Activated CD8-positive, alpha-beta T cell treated with anti-CD3 and anti-CD28 coated beads for 36 hours (primary cell): Measurements from ENCODE around the gene RNF4. TPM values are rescaled to one million over a fixed set of nuclear protein-coding genes. Genes with fewer than 3 reads are reported as not detected.

Experiments used
- ATAC-seq: fragments of 200-7000 bp; cut with Tn5 transposase; one replicate; pipeline ENCODE4 v1.10.0; 2021; ENCODE audit warnings: mild to moderate bottlenecking, moderate library complexity
- CTCF ChIA-PET: fragments of 350-600 bp; sonication (Branson Sonifier 250); formaldehyde crosslinking; loops from one replicate; lab custom pipeline; 2021; ENCODE audit warnings: antibody characterized with exemption; lab: Charles Lee
- POLR2A ChIA-PET: fragments of 350-600 bp; sonication (Branson Sonifier 250); formaldehyde crosslinking; loops from one replicate; lab custom pipeline; 2021; ENCODE audit warnings: antibody characterized with exemption; lab: Charles Lee
- DNase-seq: peaks from one replicate; pipeline ENCODE4 v3.0.0-alpha.2; 2020
- H3K27ac Mint-ChIP-seq: one replicate; pipeline ENCODE4 v1.8.0; 2021; ENCODE audit warnings: mild to moderate bottlenecking, mixed read lengths
- H3K27me3 Mint-ChIP-seq: one replicate; pipeline ENCODE4 v1.8.0; 2021; ENCODE audit warnings: mixed read lengths
- H3K36me3 Mint-ChIP-seq: one replicate; pipeline ENCODE4 v1.8.0; 2021; ENCODE audit warnings: low read depth, mixed read lengths
- H3K4me1 Mint-ChIP-seq: one replicate; pipeline ENCODE4 v1.8.0; 2021; ENCODE audit warnings: low read depth, mixed read lengths
- H3K4me3 Mint-ChIP-seq: one replicate; pipeline ENCODE4 v1.8.0; 2021; ENCODE audit warnings: mild to moderate bottlenecking, moderate library complexity, mixed read lengths
- H3K9me3 Mint-ChIP-seq: one replicate; pipeline ENCODE4 v1.8.0; 2021; ENCODE audit warnings: mixed read lengths
- CTCF ChIP-seq: fragments of 200-600 bp; IDR thresholded peaks from one replicate; pipeline ENCODE4 v1.8.0; 2022; ENCODE audit warnings: antibody characterized with exemption, mild to moderate bottlenecking
- intact Hi-C: fragments of 100-400 bp; cut with micrococcal nuclease; formaldehyde crosslinking; loops from one replicate; pipeline ENCODE4 v1.10.0; 2022
- total RNA-seq, 2 experiments: library from RNA; stranded (reverse); gene quantifications; one replicate each; pipeline ENCODE4 v1.2.3, GENCODE V29; 2021

RNF4 gene
- total RNA-seq, 2 experiments from 2014 or later = 94.6 to 96.2 TPM

- Mint-ChIP-seq H3K36me3 (no peaks in the 10 kb centered on the region), H3K9me3 (no peaks in the 10 kb centered on the region), H3K27me3 (peaks cover 17% of the 10 kb centered on the region), H3K4me3 (no peak overlapping the region), H3K4me1 (peaks cover 6% of the 10 kb centered on the region), H3K27ac (no peak overlapping the region)
- ChIA-PET CTCF (no interaction called here), POLR2A (interaction anchor here (1.3 kb wide), 1 partner anchor 8 kb away, joined by 3 read pairs; no protein-coding TSS in a partner anchor)
- DNase-seq (no peak), ATAC-seq (no peak)
- no peak for TF ChIP-seq CTCF
- intact Hi-C loops = no loop called here
Measured at GRCh38 chr4:2424581-2424980, 44.3 kb upstream of the RNF4 start.

DNA sequence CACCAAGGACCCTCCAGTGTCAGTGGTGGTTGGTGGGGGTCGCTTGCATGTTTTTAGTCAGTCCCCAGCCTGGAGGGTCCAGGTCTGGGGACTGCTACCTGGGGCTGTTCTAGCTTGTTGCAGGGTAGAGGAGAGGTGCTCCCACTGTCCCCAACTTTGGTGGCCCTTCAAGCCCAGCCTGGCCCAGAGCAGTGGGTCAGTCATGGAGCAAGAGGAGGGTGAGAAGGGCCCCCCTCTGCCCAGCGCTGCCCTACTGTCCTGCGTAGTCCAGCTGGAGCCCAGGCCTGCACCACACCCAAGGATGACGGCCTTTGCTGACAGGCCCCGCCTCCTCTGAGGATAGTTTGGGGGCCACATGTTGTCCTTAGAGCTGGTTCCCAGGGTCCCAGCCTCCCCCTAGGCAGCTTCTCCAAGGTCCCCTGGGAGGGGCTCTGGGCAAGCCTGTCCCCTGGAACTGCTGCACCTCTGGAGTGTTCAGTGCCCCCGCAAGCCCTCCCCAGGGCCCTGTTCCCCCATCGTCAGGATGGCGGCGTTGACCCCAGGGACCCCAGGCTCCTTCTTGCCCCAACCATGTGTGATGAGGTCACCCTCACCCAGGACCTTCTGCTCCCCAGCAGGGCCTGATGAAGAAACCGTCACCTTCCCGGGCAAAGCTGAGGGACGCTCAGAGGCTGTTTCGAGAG, 43.4 kb upstream of the RNF4 start:
- Mint-ChIP-seq H3K36me3 (no peaks in the 10 kb centered on the region), H3K27ac (no peak overlapping the region)
- CTCF ChIA-PET = interaction anchor here (1.0 kb wide), 1 partner anchor 16 kb away, joined by 3 read pairs; no protein-coding TSS in a partner anchor

GRCh38 chr4:2426069-2426397, 42.9 kb upstream of the RNF4 start:
- H3K36me3 Mint-ChIP-seq = no peaks in the 10 kb centered on the region
- intact Hi-C loops = no loop called here
- TF ChIP-seq CTCF = no peak
- ATAC-seq = no peak
- no peaks in the 10 kb centered on the region for H3K9me3 Mint-ChIP-seq
- ChIA-PET CTCF (interaction anchor here (1.0 kb wide), 1 partner anchor 15 kb away, joined by 3 read pairs; no protein-coding TSS in a partner anchor), POLR2A (interaction anchor here (1.3 kb wide), 1 partner anchor 10 kb away, joined by 3 read pairs; no protein-coding TSS in a partner anchor)
- no peaks in the 10 kb centered on the region for H3K4me1 Mint-ChIP-seq
- no peak overlapping the region for H3K27ac Mint-ChIP-seq
- H3K27me3 Mint-ChIP-seq = peaks cover 3% of the 10 kb centered on the region
- no peak for DNase-seq
- no peak overlapping the region for H3K4me3 Mint-ChIP-seq

More for the DNA sequence above, 43.4 kb upstream of the RNF4 start:
- Mint-ChIP-seq H3K4me1 (no peaks in the 10 kb centered on the region), H3K27me3 (peaks cover 8% of the 10 kb centered on the region), H3K9me3 (no peaks in the 10 kb centered on the region), H3K4me3 (no peak overlapping the region)
- TF ChIP-seq CTCF = no peak
- ATAC-seq (no peak), DNase-seq (no peak)
- intact Hi-C loops = no loop called here
- POLR2A ChIA-PET = interaction anchor here (1.3 kb wide), 1 partner anchor 9 kb away, joined by 3 read pairs; no protein-coding TSS in a partner anchor

DNA sequence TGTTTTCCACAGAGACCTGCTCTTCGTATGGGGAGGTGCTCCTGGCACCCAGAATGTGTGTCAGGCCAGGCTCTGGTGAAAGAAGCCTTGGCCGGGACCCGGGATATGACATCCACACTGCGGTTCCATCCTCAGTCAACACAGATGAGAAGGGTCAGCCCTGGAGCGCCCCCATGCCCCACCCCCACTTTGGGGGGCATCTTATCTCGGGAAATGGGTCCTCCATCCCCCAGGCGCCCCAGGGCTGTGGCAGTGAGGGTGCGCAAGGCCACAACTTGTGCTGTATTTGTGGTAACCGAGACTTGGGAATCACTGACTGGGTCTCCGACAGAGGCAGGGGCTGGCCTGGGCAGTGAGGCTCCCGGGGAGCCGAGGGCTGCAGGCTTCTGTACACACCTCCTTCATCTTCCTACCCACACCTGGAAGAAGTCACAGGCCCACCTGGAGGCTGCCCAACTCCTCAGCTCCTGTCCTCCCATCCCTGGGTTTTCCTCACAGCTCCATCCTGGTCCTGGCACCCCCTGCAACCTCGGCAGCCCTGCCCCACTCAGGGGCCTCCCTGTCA, 42.1 kb upstream of the RNF4 start:
- Mint-ChIP-seq H3K9me3 (no peaks in the 10 kb centered on the region), H3K27me3 (peaks cover 2% of the 10 kb centered on the region), H3K4me1 (no peaks in the 10 kb centered on the region), H3K36me3 (no peaks in the 10 kb centered on the region), H3K27ac (no peak overlapping the region), H3K4me3 (no peak overlapping the region)
- intact Hi-C loops = no loop called here
- CTCF ChIA-PET = interaction anchor here (1.4 to 1.8 kb wide), 3 partner anchors 8 to 15 kb away, joined by 3 to 7 read pairs (median 6); partner anchors contain the start of genes CFAP99 and ZFYVE28
- POLR2A ChIA-PET = interaction anchor here (2.0 kb wide), 1 partner anchor 42 kb away, joined by 6 read pairs; the partner anchor contains the start of gene RNF4
- DNase-seq (no peak), ATAC-seq (no peak)
- no peak for TF ChIP-seq CTCF
